HepG2 (cell line): ENCODE measurements around the gene GAS5. TPM values are rescaled to one million over a fixed set of nuclear protein-coding genes. Genes with fewer than 3 reads are reported as not detected.

Experiments
- ATAC-seq: fragments of 200-7000 bp; cut with Tn5 transposase; 3 replicates; pipeline ENCODE4 v1.9.1; 2020; ENCODE audit warnings: mild to moderate bottlenecking, moderate library complexity
- BruUV-seq: library from RNA; stranded (reverse); fragments of 400-500 nt; replicated peaks from 2 replicates; lab custom pipeline; 2021; lab: Mats Ljungman, UMichigan
- CTCF ChIA-PET: fragments of 300-600 bp; formaldehyde crosslinking; extraction: SDS; loops from one replicate; lab custom pipeline; 2021; ENCODE audit warnings: low total read pairs, inconsistent platforms, low intra/inter-chr PET ratio; lab: Yijun Ruan, JAX
- POLR2A ChIA-PET: fragments of 350-600 bp; sonication (Branson Sonifier 250); formaldehyde crosslinking; loops from one replicate; lab custom pipeline; 2020; ENCODE audit warnings: antibody characterized with exemption, inconsistent platforms; lab: Yijun Ruan, JAX
- DNase-seq: peaks from one replicate; pipeline ENCODE4 v3.0.0-alpha.2; 2015; ENCODE audit warnings: low spot score
- FAIRE-seq: peaks from 3 replicates; lab custom pipeline; 2011; peaks lifted over from hg19 to GRCh38; lab: Jason Lieb, UNC
- H2AFZ ChIP-seq: one replicate; pipeline ENCODE4 v1.6.1; 2011; ENCODE audit warnings: low read length, inconsistent platforms
- H3K27ac ChIP-seq: fragments of 300-600 bp; 3 replicates; pipeline ENCODE4 v1.8.0; 2011; ENCODE audit warnings: mixed run types, mild to moderate bottlenecking, mixed read lengths, low read length, inconsistent platforms; ENCODE audit not compliant: insufficient read depth; ENCODE audit errors: extremely low read length
- H3K27me3 ChIP-seq, 2 experiments: fragments of 200-600 bp in 1 of 2; 2 replicates in 1 of 2; 3 replicates in 1 of 2; pipeline versions ENCODE4 v1.6.0 to v1.8.0; 2011; ENCODE audit warnings: low read length in 2 of 2, mild to moderate bottlenecking in 2 of 2, moderate library complexity in 2 of 2, inconsistent platforms in 1 of 2; ENCODE audit not compliant: insufficient read depth in 2 of 2, control insufficient read depth in 1 of 2
- H3K36me3 ChIP-seq, 2 experiments: fragments of 200-600 bp in 1 of 2; replicated peaks in 1 of 2; 2 replicates in 1 of 2; 3 replicates in 1 of 2; pipeline versions ENCODE4 v1.5.1 to v1.8.0; 2011; ENCODE audit warnings: low read length in 2 of 2, inconsistent platforms in 1 of 2; ENCODE audit not compliant: insufficient read depth in 2 of 2, control insufficient read depth in 1 of 2
- H3K4me1 ChIP-seq: 2 replicates; pipeline ENCODE4 v1.5.1; 2012; ENCODE audit warnings: low read length, inconsistent platforms; ENCODE audit not compliant: insufficient read depth
- H3K4me2 ChIP-seq: 2 replicates; pipeline ENCODE4 v1.6.0; 2011; ENCODE audit warnings: low read depth, low read length, inconsistent platforms
- H3K4me3 ChIP-seq, 3 experiments: fragments of 200-600 bp in 1 of 3; sonication (generic), shearing (Covaris generic) in 1 of 3; replicated peaks in 1 of 3; 2 replicates each; pipeline ENCODE4 v1.5.1; 2011 to 2016; ENCODE audit warnings: low read length in 3 of 3, inconsistent platforms in 2 of 3, low read depth in 2 of 3, mild to moderate bottlenecking in 2 of 3, control low read depth in 1 of 3, mixed read lengths in 1 of 3; ENCODE audit not compliant: insufficient read depth in 1 of 3
- H3K79me2 ChIP-seq: one replicate; pipeline ENCODE4 v1.6.1; 2011; ENCODE audit warnings: low read length, inconsistent platforms; ENCODE audit not compliant: insufficient read depth
- H3K9ac ChIP-seq: 2 replicates; pipeline ENCODE4 v1.6.0; 2011; ENCODE audit warnings: mild to moderate bottlenecking, low read depth, low read length, inconsistent platforms; ENCODE audit not compliant: insufficient read depth
- H3K9me3 ChIP-seq: 2 replicates; pipeline ENCODE4 v1.5.1; 2012; ENCODE audit warnings: mild to moderate bottlenecking, low read length
- H4K20me1 ChIP-seq: 2 replicates; pipeline ENCODE4 v1.6.0; 2011; ENCODE audit warnings: inconsistent platforms, mild to moderate bottlenecking, low read length, moderate library complexity; ENCODE audit not compliant: insufficient read depth
- ATF7 ChIP-seq, 2 experiments: fragments of 450-650 bp in 1 of 2; sonication (generic) in 1 of 2; formaldehyde crosslinking in 1 of 2; IDR thresholded peaks; 2 replicates each; pipeline versions ENCODE4 v1.4.0 to v1.6.1; 2016 to 2020; ENCODE audit warnings: antibody characterized with exemption in 1 of 2, mild to moderate bottlenecking in 1 of 2, missing genetic modification reagents in 1 of 2
- BRF2 ChIP-seq: sonication (generic); formaldehyde crosslinking; IDR thresholded peaks from 2 replicates; pipeline ENCODE4 v1.8.1; 2022; ENCODE audit warnings: mild to moderate bottlenecking, missing genetic modification reagents
- MAFF ChIP-seq: IDR thresholded peaks from 2 replicates; pipeline ENCODE4 v1.6.1; 2011; ENCODE audit warnings: low read depth, low read length, improper control_type of control experiment
- SSRP1 ChIP-seq: IDR thresholded peaks from 2 replicates; pipeline ENCODE4 v1.6.1; 2016; ENCODE audit warnings: control low read depth
- ZNF30 ChIP-seq: sonication (generic); formaldehyde crosslinking; IDR thresholded peaks from 2 replicates; pipeline ENCODE4 v1.5.0; 2020; ENCODE audit warnings: mild to moderate bottlenecking, missing genetic modification reagents
- ZNF660 ChIP-seq: sonication (generic); formaldehyde crosslinking; IDR thresholded peaks from 2 replicates; pipeline ENCODE4 v1.5.1; 2020; ENCODE audit warnings: mild to moderate bottlenecking, low read depth, missing genetic modification reagents, borderline replicate concordance
- WGBS: methylation state at CpG from one replicate; pipeline ENCODE4 v1.1.6; 2017; ENCODE audit warnings: low lambda C conversion rate; 5-methylcytosine and 5-hydroxymethylcytosine counted together
- in situ Hi-C: cut with HindIII; loops from 2 replicates; pipeline ENCODE4 v1.10.0; 2017; ENCODE audit warnings: low pct_unique_long_range_greater_than_20kb; ENCODE audit not compliant: extremely low pct_ligation_motif_present
- intact Hi-C: fragments of 100-400 bp; cut with micrococcal nuclease; formaldehyde crosslinking; loops from one replicate; pipeline ENCODE4 v1.10.0; 2022; ENCODE audit not compliant: unreplicated experiment
- polyA plus RNA-seq, 8 experiments: library from polyadenylated mRNA; depleted of rRNA in 3 of 8; stranded (reverse) in 7 of 8; unstranded in 1 of 8; fragments of >200 nt; fragmentation: Illumina TruSeq in 4 of 8; extraction: Trizol in 4 of 8; gene quantifications; 2 replicates each; pipeline versions ENCODE4 v1.2.1 to v1.2.3, GENCODE V29; 2011 to 2016; ENCODE audit warnings: low read depth in 4 of 8, missing spikeins in 1 of 8, mixed read lengths in 1 of 8; ENCODE audit not compliant: insufficient read depth in 1 of 8
- total RNA-seq, 5 experiments: library from RNA; depleted of rRNA; stranded (reverse); fragments of >200 nt; fragmentation: Illumina TruSeq; extraction: Trizol; gene quantifications; 2 replicates each; pipeline ENCODE4 v1.2.3, GENCODE V29; 2016; ENCODE audit warnings: low read depth in 1 of 5

GAS5 gene
- total and polyA plus RNA-seq, 2 of the 13 experiments (the other 11 are each of a cell fraction or from before 2014, with no cell fraction given): 352 to 738 TPM

- FAIRE-seq (no peak), ATAC-seq (no peak), DNase-seq (no peak)
- no peaks in the 10 kb centered on the region for H3K9me3 ChIP-seq
- 94% methylated on average over 1 of the region's 1 CpG for WGBS
- no peaks in the 10 kb centered on the region for H3K79me2 ChIP-seq
- BruUV-seq: no TSS peak
- H3K4me2 ChIP-seq: no peak overlapping the region
- ChIA-PET CTCF (no interaction called here), POLR2A (no interaction called here)
- H3K27me3 ChIP-seq: no peaks in the 10 kb centered on the region
- in situ Hi-C loops (no loop called here), intact Hi-C loops (no loop called here)
- H2AFZ ChIP-seq: no peak overlapping the region
- H4K20me1 ChIP-seq: no peaks in the 10 kb centered on the region
- no peak overlapping the region for H3K4me3 ChIP-seq
- no peak overlapping the region for H3K9ac ChIP-seq
- H3K36me3 ChIP-seq: no peaks in the 10 kb centered on the region
- no peak overlapping the region for H3K27ac ChIP-seq
- H3K4me1 ChIP-seq: no peaks in the 10 kb centered on the region
- TF ChIP-seq BRF2 (CRISPR knock-in tag) (no peak), ATF7 (IDR thresholded peaks at IDR 0.05) (peak; percentile 33; the same call in 1 of the 2 replicates), ATF7 (CRISPR knock-in tag; IDR thresholded peaks at IDR 0.05) (no peak)
- TF ChIP-seq, all 625 proteins: peak for 1
Measured at GRCh38 chr1:173893611-173894010, 25.8 kb upstream of the GAS5 start.

- in situ Hi-C loops: no loop called here
- no peak for FAIRE-seq
- intact Hi-C loops: no loop called here
- Histone ChIP-seq H3K9me3 (no peaks in the 10 kb centered on the region), H4K20me1 (no peaks in the 10 kb centered on the region), H3K4me2 (no peak overlapping the region), H3K27me3 (no peaks in the 10 kb centered on the region), H3K36me3 (peaks cover 8 to 14% of the 10 kb centered on the region in 2 experiments), H3K4me1 (no peaks in the 10 kb centered on the region)
- DNase-seq: no peak
- CTCF ChIA-PET: no interaction called here
- BruUV-seq: no TSS peak
- no peak for ATAC-seq
- POLR2A ChIA-PET: interaction anchor here (1.0 kb wide), 1 partner anchor 21 kb away, joined by 4 read pairs; the partner anchor contains the start of gene ZBTB37
- WGBS: 97% methylated on average over 2 of the region's 2 CpGs
- TF ChIP-seq MAFF (no peak), SSRP1 (CRISPR knock-in tag) (no peak), ZNF660 (no peak), ZNF30 (no peak)
- TF ChIP-seq, all 625 proteins: peak for 0
- no peak overlapping the region for H2AFZ ChIP-seq
- no peak overlapping the region for H3K27ac ChIP-seq
- H3K79me2 ChIP-seq: no peaks in the 10 kb centered on the region
- H3K9ac ChIP-seq: no peak overlapping the region
- no peak overlapping the region for H3K4me3 ChIP-seq
Measured at GRCh38 chr1:173889885-173890284, 22.1 kb upstream of the GAS5 start.
